NCI-H146 treated with DMSO at 0.1 percent for 48 hours (cell line): Measurements from ENCODE around the gene SURF1.
"Not testable (repeated sequence)": the region's sequence is repeated elsewhere in the genome, so short reads cannot be mapped to it uniquely, and the experiment has no call there.

Experiments used
- DNase-seq: peaks from one replicate; lab custom pipeline; 2025; ENCODE audit not compliant: unreplicated experiment; lab: John Stamatoyannopoulos, UW

Gene SURF1

GRCh38 chr9:133356391-133357091 is at the start of gene SURF1, which contains the start of gene SURF2:
TSS of gene SURF1 (minus strand) at chr9:133356487. CDS start at chr9:133356453, 34 bp downstream.
TSS of gene SURF2 (plus strand) at chr9:133356550. CDS start at chr9:133356593, 43 bp downstream.
- peak; percentile 12 for DNase-seq

GRCh38 chr9:133405508-133406438 is 49.5 kb upstream of the SURF1 start:
- no peak for DNase-seq

GRCh38 chr9:133404454-133405002 is 48.2 kb upstream of the SURF1 start:
- DNase-seq = no peak

GRCh38 chr9:133403766-133404453 is 47.6 kb upstream of the SURF1 start:
- no peak for DNase-seq

GRCh38 chr9:133402689-133403088 is 46.4 kb upstream of the SURF1 start:
- no peak for DNase-seq

- DNase-seq = no peak
Measured at GRCh38 chr9:133401588-133401987, 45.3 kb upstream of the SURF1 start.

GRCh38 chr9:133400292-133400691 is 44.0 kb upstream of the SURF1 start:
- DNase-seq = no peak

GRCh38 chr9:133397895-133398294 is 41.6 kb upstream of the SURF1 start:
- DNase-seq = no peak

GRCh38 chr9:133397370-133397769 is 41.1 kb upstream of the SURF1 start:
- no peak for DNase-seq

- no peak for DNase-seq
Measured at GRCh38 chr9:133396952-133397351, 40.7 kb upstream of the SURF1 start.

GRCh38 chr9:133394687-133395271 is 38.5 kb upstream of the SURF1 start:
- DNase-seq = no peak

GRCh38 chr9:133393399-133393798 is 37.1 kb upstream of the SURF1 start:
- no peak for DNase-seq

GRCh38 chr9:133392308-133392707 is 36.0 kb upstream of the SURF1 start:
- not testable (repeated sequence) for DNase-seq

- DNase-seq = not testable (repeated sequence)
Measured at GRCh38 chr9:133391449-133391848, 35.2 kb upstream of the SURF1 start.

GRCh38 chr9:133390713-133391112 is 34.4 kb upstream of the SURF1 start:
- no peak for DNase-seq

- no peak for DNase-seq
Measured at GRCh38 chr9:133389562-133389961, 33.3 kb upstream of the SURF1 start.

- no peak for DNase-seq
Measured at GRCh38 chr9:133389025-133389557, 32.8 kb upstream of the SURF1 start.

- DNase-seq = no peak
Measured at GRCh38 chr9:133387680-133388079, 31.4 kb upstream of the SURF1 start.

- no peak for DNase-seq
Measured at GRCh38 chr9:133386338-133386737, 30.1 kb upstream of the SURF1 start.

- no peak for DNase-seq
Measured at GRCh38 chr9:133385452-133385851, 29.2 kb upstream of the SURF1 start.
